Panc1 (cell line): ENCODE data around the gene NCKAP5. TPM values are rescaled to one million over a fixed set of nuclear protein-coding genes. Genes with fewer than 3 reads are reported as not detected.

Experiments
- ATAC-seq: fragments of 200-7000 bp; cut with Tn5 transposase; 2 replicates; pipeline ENCODE4 v1.9.1; 2020; ENCODE audit warnings: mild to moderate bottlenecking, moderate library complexity
- BruUV-seq: library from RNA; stranded (reverse); fragments of 400-500 nt; replicated peaks from 2 replicates; lab custom pipeline; 2021; lab: Mats Ljungman, UMichigan
- CTCF ChIA-PET: fragments of 300-600 bp; sonication (Branson Sonifier 250); formaldehyde crosslinking; loops from one replicate; lab custom pipeline; 2022; ENCODE audit warnings: antibody characterized with exemption; lab: Charles Lee
- POLR2A ChIA-PET: fragments of 300-600 bp; sonication (Branson Sonifier 250); formaldehyde crosslinking; loops from one replicate; lab custom pipeline; 2022; ENCODE audit warnings: antibody characterized with exemption; lab: Charles Lee
- DNase-seq: peaks from one replicate; pipeline ENCODE4 v3.0.0-alpha.2; 2010; ENCODE audit warnings: low read depth, low spot score
- H3K27ac ChIP-seq: 2 replicates; pipeline ENCODE4 v1.5.1; 2011; ENCODE audit warnings: mild to moderate bottlenecking, low read length, inconsistent platforms
- H3K27me3 ChIP-seq: fragments of 200-500 bp; sonication (Bioruptor generic); 2 replicates; pipeline ENCODE4 v1.6.0; 2014; ENCODE audit warnings: low read length, inconsistent platforms; ENCODE audit not compliant: control insufficient read depth, insufficient read depth
- H3K36me3 ChIP-seq: fragments of 200-500 bp; sonication (Bioruptor generic); 2 replicates; pipeline ENCODE4 v1.5.1; 2014; ENCODE audit warnings: inconsistent platforms, mild to moderate bottlenecking, low read length, moderate library complexity; ENCODE audit not compliant: control insufficient read depth, insufficient read depth
- H3K4me1 ChIP-seq: 2 replicates; pipeline ENCODE4 v1.5.1; 2011; ENCODE audit warnings: inconsistent platforms, mild to moderate bottlenecking, low read length, moderate library complexity; ENCODE audit not compliant: control insufficient read depth, insufficient read depth
- H3K4me3 ChIP-seq, 2 experiments: 2 replicates each; pipeline ENCODE4 v1.5.1; 2011 to 2012; ENCODE audit warnings: low read depth in 2 of 2, low read length in 2 of 2, mild to moderate bottlenecking in 2 of 2, inconsistent platforms in 1 of 2, moderate library complexity in 1 of 2
- H3K9me3 ChIP-seq: fragments of 200-500 bp; sonication (Bioruptor generic); 2 replicates; pipeline ENCODE4 v1.5.1; 2014; ENCODE audit warnings: low read depth, mild to moderate bottlenecking, inconsistent platforms, low read length, moderate library complexity; ENCODE audit not compliant: control insufficient read depth, insufficient read depth
- CTCF ChIP-seq: fragments of 450-650 bp; IDR thresholded peaks from 2 replicates; pipeline ENCODE4 v1.5.1; 2017; ENCODE audit warnings: mild to moderate bottlenecking
- POLR2AphosphoS5 ChIP-seq: IDR thresholded peaks from 2 replicates; pipeline ENCODE4 v1.6.1; 2012; ENCODE audit warnings: mild to moderate bottlenecking, low read depth, low read length, moderate library complexity
- REST ChIP-seq, 2 experiments: IDR thresholded peaks; 2 replicates each; pipeline ENCODE4 v1.6.1; 2011 to 2012; ENCODE audit warnings: low read depth in 2 of 2, control low read depth in 1 of 2, low read length in 1 of 2, mild to moderate bottlenecking in 1 of 2, moderate library complexity in 1 of 2; ENCODE audit not compliant: insufficient read depth in 1 of 2
- SIN3A ChIP-seq: IDR thresholded peaks from 2 replicates; pipeline ENCODE4 v1.6.1; 2012; ENCODE audit warnings: low read depth, mild to moderate bottlenecking, low read length, moderate library complexity, borderline replicate concordance; ENCODE audit not compliant: insufficient read depth
- TCF7L2 ChIP-seq: IDR thresholded peaks from 2 replicates; pipeline ENCODE4 v1.6.1; 2011; ENCODE audit warnings: mild to moderate bottlenecking, low read depth, low read length, inconsistent platforms
- in situ Hi-C: cut with HindIII; loops from 2 replicates; pipeline ENCODE4 v1.10.0; 2016; ENCODE audit warnings: low sequenced_read_pairs, low pct_unique_long_range_greater_than_20kb
- intact Hi-C: fragments of 100-400 bp; cut with micrococcal nuclease; formaldehyde crosslinking; loops from one replicate; pipeline ENCODE4 v1.10.0; 2022; ENCODE audit not compliant: unreplicated experiment
- total RNA-seq: library from RNA; stranded (reverse); gene quantifications from one replicate; pipeline ENCODE4 v1.2.1, GENCODE V29; 2021; ENCODE audit not compliant: unreplicated experiment

Gene NCKAP5
- total RNA-seq, 1 experiment from 2014 or later = 0.10 TPM

- DNase-seq = no peak
- intact Hi-C loops = no loop called here
Measured at GRCh38 chr2:133026536-133027177, 541.6 kb downstream of the NCKAP5 start.

GRCh38 chr2:133025004-133025403, 543.3 kb downstream of the NCKAP5 start:
- BruUV-seq = no TSS peak
- DNase-seq = no peak
- no peaks in the 10 kb centered on the region for H3K27me3 ChIP-seq
- H3K9me3 ChIP-seq = no peaks in the 10 kb centered on the region
- intact Hi-C loops = no loop called here
- H3K4me1 ChIP-seq = no peaks in the 10 kb centered on the region
- CTCF ChIA-PET = no interaction called here
- H3K36me3 ChIP-seq = no peaks in the 10 kb centered on the region
- in situ Hi-C loops = no loop called here
- H3K27ac ChIP-seq = no peak overlapping the region
- POLR2A ChIA-PET = no interaction called here
- ATAC-seq = no peak
- H3K4me3 ChIP-seq = no peak overlapping the region
- TF ChIP-seq CTCF = no peak
- TF ChIP-seq SIN3A = no peak
- no peak for TF ChIP-seq POLR2AphosphoS5
- TF ChIP-seq TCF7L2 = no peak
- no peak for TF ChIP-seq REST (IDR thresholded peaks at IDR 0.05; ENCODE audit: insufficient read depth in 1 of 2, low read depth in 2 of 2, low read length in 1 of 2)

More at GRCh38 chr2:133026536-133027177, 541.6 kb downstream of the NCKAP5 start:
- Histone ChIP-seq H3K4me1 (no peaks in the 10 kb centered on the region), H3K27me3 (no peaks in the 10 kb centered on the region), H3K9me3 (no peaks in the 10 kb centered on the region), H3K36me3 (no peaks in the 10 kb centered on the region), H3K27ac (no peak overlapping the region), H3K4me3 (no peak overlapping the region)
- no TSS peak for BruUV-seq
- in situ Hi-C loops = no loop called here
- ChIA-PET POLR2A (no interaction called here), CTCF (no interaction called here)
- TF ChIP-seq REST (IDR thresholded peaks at IDR 0.05; ENCODE audit: insufficient read depth in 1 of 2, low read depth in 2 of 2, low read length in 1 of 2) (peak; percentile 57 to 68; a peak in 3 of 4 replicates), CTCF (no peak)
- no peak for ATAC-seq
